Lower leg skin (tissue), 3 donors: ENCODE measurements around the gene TCF7L2.

Source experiments
- POLR2A ChIP-seq, 2 donors: fragments of 450-650 bp; IDR thresholded peaks; one replicate each; pipeline ENCODE4 v1.6.1; 2016 to 2017; ENCODE audit warnings: antibody characterized with exemption in 2 of 2, mild to moderate bottlenecking in 1 of 2, moderate library complexity in 1 of 2
- TF ChIP-seq, protein P1 (sequence below), 3 donors: fragments of 450-650 bp; IDR thresholded peaks; one replicate each; pipeline ENCODE4 v1.5.1; 2016; ENCODE audit warnings: antibody characterized with exemption in 3 of 3, mild to moderate bottlenecking in 3 of 3, moderate library complexity in 2 of 3

DNA sequence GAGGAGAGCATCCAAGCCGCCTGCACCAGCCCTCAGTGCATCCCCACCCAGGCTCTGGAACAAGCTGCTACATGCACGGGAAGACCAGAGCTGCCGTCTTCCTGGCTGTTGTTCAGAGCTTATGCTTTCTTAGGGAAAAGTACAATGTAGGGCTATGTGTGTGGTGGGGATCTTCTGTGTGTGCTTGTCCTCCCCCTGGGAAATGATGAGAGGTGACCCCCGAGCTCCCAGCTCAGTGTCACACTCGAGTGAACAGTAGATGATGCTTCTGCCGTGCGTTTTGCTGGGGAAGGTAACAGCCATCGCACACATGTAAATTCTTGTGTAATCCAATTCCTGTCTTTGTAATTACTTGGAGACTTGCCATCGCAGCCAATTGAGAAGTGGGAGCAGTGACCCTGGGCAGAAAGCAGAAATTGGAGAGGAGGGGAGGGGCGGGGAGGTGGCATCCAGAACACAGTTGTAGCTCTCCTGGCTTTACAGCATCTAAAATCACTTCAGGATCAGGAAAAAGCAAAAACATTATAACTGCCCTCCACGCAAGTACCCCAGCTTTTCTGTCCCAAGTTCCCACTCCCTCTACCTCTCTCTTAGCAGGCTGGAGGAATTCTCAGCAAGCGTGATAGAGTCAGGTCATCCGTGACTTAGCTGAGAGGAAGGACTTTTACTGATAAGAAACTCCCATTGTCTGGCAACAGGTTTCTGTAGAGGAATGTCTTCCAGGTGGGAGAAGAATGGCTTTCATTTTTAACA is 149.6 kb downstream of the TCF7L2 start:
- TF ChIP-seq, protein P1, sequence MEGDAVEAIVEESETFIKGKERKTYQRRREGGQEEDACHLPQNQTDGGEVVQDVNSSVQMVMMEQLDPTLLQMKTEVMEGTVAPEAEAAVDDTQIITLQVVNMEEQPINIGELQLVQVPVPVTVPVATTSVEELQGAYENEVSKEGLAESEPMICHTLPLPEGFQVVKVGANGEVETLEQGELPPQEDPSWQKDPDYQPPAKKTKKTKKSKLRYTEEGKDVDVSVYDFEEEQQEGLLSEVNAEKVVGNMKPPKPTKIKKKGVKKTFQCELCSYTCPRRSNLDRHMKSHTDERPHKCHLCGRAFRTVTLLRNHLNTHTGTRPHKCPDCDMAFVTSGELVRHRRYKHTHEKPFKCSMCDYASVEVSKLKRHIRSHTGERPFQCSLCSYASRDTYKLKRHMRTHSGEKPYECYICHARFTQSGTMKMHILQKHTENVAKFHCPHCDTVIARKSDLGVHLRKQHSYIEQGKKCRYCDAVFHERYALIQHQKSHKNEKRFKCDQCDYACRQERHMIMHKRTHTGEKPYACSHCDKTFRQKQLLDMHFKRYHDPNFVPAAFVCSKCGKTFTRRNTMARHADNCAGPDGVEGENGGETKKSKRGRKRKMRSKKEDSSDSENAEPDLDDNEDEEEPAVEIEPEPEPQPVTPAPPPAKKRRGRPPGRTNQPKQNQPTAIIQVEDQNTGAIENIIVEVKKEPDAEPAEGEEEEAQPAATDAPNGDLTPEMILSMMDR (IDR thresholded peaks at IDR 0.05): no peak
- no peak for TF ChIP-seq POLR2A (IDR thresholded peaks at IDR 0.05)
